Activated naive CD4-positive, alpha-beta T cell treated with Interleukin-2 at 50 U/mL for 16 hours (primary cell): ENCODE measurements around the gene TMEM39B.
A peak's percentile ranks its signal among the peaks of the same experiment; 100 is the strongest.
"Not testable (repeated sequence)": the region's sequence is repeated elsewhere in the genome, so short reads cannot be mapped to it uniquely, and the experiment has no call there.

Experiments used
- DNase-seq: peaks from one replicate; pipeline ENCODE4 v3.0.0-alpha.2; 2020

Gene TMEM39B

DNA sequence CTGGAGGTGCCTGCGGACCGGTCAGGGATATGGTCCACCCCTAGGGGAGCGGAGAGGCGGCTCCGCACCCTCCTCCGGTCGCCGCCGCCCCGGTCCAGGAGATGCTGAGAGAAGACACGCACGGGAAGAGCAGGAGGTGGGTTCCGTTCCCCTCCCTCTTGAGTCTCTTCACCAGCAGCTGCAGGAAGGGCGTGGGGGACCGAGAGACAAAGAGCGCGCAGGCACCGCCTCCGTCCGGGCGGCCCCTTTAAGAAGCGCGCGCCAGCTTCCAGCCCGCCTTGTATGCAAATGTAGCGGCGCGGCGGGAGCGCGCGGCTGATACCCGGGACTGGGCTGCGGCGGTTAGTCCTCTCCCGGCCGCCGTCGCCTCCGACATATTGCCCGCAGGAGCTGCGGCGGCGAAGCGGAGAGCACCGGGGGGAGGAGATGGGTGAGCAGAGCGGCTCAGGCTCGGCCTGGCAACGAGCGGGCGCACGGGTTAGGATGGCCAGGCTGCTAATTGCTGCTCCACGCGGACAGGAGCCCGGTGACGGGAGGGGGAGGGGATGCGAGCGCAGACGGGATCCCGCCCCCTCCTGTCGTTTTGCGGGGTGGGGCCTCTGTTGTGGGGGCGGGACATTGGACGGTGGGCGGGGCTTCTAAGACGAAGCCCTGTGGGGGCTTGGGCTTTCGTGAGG lies at the start of gene TMEM39B:
Gene TMEM39B, plus strand, starts transcription at position 318 of the 677 bp plus-strand sequence. Its CDS starts 109 bp downstream, at position 427.
- DNase-seq = peak; percentile 93

DNA sequence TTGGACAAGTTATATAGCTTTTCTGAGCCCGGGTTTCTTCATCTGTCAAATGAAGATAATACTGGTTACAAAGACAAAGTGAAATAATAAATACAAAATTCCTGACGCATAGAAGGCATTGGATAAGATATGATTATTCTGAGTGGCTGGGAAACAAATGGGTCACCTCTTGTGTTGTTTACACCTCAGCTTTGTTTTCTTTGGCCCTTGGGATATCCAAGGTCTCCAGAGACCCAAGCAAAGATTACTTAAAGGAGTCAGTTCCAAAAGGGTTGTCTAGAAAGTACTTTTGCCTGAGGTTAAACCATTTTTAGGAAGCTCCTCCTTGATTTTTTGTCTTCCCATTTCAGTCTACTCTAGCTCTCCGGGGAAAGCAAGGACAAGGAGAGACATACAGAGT lies 49.4 kb upstream of the TMEM39B start:
- DNase-seq = no peak

DNA sequence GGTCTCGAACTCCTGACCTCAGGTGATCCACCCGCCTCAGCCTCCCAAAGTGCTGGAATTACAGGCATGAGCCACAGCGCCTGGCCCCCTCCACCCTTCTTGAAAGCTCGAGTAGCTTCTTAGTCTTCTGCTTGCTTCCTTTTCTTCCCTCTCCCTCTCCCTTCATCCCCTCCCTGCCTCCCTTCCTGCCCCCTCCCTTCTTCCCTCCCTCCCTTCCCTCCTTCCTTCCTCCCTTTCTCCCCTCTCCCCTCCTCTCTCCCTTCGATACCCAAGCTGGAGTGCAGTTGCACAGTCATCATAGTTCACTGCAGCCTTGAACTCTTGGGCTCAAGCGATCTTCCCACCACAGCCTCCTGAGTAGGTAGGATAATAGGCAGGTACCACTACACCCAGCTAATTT lies 47.2 kb upstream of the TMEM39B start:
- no peak for DNase-seq

DNA sequence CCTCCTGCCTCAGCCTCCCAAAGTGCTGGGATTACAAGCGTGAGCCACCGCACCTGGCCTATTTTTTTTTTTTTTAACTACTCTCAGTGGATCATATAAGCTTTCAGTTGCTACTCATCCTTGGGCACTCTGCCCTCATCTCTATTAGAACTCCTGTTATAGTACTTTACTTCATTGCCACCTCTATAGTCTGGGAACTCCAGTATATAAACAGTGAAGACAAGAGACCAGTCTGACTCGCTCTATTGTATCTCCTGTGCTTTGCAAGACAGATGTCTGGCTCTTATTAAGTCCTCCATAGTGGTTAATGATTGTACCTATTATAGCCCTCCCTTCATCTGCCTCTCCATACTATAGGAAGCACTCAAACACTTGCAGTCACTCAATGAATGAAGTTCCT lies 44.0 kb upstream of the TMEM39B start:
- no peak for DNase-seq

DNA sequence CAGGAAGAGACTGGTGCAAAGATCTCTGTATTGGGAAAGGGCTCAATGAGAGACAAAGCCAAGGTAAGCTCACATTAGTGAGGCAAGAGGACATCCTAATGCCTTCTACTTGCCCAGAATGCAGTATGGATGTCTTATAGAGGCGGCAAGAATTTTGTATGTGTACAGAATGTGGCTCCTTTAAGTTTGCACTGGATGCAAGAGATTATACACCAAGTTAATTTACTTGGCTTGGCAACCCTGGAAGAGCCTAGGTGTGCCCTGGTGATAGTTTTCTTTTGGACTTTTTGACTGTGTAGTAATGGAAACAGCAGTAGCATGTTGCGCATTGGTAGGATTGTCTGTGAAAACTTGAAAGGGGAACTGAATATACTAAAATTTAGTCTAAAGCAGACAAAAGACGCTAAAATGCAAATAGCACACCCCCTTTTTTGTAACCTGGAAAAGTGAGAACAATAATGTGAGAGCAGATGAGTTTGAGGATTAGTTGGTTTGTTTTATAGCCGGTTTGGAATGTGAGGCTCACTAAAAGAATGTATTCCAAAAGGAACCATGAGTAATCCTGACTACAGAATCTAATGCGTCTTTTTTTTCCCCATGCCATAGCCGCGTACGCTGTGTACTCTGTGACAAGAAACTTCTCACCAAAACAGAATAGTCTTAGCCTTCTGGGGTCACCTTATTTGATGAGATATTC lies 41.0 kb upstream of the TMEM39B start:
- no peak for DNase-seq

DNA sequence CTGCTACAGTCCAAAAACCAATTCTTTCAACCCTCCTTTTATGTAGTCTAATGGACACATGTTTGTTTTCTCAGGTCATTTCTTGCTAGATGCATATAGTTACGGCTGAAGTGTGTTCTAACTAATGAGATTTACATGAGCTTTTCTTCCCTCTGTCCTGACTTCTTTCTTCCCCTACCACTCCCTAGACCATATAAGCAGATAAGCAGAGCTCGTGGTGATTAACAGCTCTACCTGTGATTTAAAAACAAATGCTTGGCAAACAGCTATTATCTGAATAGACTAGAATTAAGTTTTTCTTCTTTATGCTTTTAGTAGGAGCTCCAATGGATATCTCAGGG lies 40.5 kb upstream of the TMEM39B start:
- no peak for DNase-seq

DNA sequence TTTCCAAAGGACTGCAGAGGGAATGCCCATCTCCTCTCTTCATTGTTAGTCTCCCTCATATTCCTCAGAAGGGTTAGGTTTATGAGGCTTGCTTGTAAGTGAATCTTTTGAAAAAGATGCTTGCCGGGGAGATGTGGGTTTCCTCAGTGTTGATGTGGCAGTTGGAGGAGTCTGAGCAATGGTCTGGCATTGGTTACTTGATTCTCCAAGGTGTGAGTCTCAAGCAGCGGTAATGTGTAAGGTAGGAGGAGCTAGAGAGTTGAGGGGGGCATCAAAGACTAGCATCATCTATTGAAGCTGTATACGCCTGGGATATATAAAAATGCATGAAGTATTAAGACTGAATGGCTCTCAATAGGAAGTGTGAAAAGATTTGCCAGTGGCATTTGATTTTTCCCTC lies 37.6 kb upstream of the TMEM39B start:
- DNase-seq = no peak

DNA sequence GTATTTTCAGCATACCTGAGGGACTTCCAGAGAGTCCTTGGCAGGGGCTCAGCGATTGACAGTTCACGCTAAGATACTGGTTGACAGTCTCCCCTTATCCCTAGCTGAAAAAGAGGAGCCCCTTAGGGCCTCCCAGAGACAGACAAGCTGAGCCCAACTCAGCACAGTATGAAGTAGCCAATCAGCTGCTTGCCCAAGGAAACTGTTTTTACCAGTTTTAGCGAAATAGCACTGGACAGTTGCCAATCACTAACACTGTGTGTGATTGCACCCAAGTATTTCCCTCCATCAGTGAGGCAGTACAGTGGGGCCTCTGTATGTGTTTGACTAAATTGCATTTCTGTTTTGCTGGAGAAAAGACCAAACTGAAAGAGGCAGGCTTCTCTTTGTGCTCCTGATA lies 32.0 kb upstream of the TMEM39B start:
- DNase-seq = no peak

DNA sequence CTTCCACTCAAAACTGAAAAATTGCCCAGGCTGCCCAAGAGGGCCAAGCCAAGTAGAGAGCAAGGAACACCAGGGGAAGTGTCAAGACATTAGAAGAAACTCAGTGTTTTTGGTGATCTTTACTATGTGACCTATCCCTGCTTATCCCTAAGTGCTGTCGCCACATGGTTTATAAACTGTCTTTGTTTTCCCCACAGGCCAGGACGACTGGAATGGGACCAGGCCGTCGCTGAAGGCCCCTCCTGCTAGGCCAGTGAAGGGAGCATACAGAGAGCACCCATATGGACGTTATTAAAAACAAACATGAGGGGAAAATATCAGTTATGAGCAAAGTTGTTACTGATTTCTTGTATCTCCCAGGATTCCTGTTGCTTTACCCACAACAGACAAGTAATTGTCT lies 30.4 kb upstream of the TMEM39B start:
- no peak for DNase-seq

DNA sequence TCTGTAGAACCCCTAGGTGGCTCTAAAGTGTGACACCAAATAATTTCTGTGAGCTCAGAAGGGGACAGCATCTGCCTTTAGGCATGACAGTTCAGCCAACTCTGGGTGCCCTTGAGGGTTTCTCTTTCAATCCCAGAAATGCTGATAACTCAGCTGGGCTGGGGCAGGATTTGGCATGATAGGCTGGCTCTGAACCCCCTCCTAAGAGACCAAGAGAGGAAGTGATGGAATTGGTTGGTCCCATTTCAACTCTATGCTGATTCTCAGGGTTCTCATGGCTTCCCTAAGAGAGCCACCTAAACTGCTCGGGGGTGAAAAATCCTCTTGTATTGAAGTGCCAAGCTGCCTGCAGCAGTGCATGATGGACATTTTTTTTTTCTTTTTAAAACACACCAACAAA lies 28.5 kb upstream of the TMEM39B start:
- no peak for DNase-seq

DNA sequence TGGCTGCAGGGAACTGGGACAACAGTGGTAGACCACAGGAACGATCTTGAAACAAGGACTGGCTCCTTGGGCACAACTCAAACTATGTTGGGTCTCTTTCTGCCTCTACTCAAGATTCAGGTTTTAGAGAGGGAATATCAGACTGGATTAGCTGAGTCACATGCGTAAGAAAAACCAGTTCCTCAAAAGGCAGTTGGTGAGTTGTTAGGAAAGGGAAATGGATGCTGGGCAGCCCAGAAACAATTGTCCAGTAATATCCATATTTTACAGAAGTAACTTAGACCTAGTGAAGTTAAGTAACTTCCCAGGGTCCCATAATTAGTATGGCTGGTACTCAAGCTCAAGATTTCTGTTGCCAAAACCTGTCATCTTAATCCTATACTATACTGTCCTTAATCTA lies 27.0 kb upstream of the TMEM39B start:
- DNase-seq = no peak

DNA sequence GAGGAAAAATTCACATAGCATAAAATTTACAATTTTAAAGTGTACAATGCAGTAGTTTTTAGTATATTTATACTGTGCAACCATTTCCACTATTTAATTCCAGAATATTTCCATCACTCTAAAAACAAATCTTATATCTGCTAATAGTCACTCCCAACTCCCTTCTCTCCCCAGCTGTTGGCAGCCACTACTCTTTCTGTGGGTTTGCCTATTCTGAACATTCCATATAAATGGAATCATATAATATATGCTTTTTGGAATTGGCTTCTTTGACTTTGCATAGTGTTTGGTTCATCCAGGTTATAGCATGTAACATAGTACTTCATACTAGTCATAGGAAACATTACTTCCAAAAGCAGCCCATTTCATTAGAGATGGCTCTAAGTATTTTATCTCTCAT lies 25.0 kb upstream of the TMEM39B start:
- DNase-seq = no peak

DNA sequence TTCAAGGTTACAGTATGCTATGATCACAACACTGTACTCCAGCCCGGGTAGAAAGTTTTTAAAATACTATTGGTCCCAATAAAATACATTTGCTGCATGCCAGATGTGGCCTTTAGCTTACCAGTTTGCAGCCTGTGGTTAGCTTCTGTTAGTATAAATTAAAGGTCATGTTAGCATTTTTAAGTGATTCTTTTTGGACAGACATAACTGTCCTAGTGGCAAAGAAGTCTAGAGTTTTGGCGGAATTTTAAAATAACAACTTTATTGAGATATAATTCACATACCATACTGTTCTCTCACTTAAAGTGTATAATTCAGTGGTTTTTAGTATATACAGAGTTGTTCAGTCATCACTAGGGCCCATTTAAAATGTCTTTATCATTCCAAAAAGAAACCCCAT lies 24.3 kb upstream of the TMEM39B start:
- no peak for DNase-seq

DNA sequence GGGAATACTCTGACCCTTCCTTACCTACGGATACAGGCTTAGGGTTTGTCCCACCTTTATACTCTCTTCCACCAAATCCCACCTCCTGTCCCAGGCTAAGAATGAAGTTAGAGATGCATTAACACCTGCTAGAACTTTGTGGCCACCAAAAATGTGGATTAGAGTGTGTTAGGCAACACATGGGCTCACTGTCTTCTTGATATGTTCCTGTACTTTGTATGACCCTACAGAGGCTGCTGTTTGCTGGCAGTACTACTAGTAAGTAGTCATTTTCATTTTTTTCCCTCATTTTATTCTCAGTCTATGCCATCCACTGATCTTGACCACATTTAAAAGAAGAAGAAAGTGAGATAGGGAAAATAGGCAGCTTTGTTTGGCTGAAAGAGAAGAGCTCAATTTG lies 21.0 kb upstream of the TMEM39B start:
- DNase-seq = no peak

DNA sequence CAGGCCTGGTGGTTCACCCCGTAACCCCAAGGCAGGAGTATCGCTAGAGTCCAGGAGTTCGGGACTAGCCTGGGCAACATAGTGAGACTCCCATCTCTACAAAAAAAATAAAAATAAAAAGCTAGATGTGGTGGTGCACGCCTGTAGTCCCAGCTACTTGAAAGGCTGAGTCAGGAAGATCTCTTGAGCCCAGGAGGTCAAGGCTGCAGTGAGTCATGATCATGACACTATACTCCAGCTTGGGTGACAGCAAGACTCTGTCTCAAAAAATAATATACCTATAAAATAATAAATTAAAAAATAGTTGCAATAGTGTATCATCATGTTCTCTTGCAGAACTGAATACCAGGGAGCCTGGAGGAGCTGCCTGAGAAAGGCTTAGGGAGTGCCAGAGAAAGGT lies 19.9 kb upstream of the TMEM39B start:
- DNase-seq = no peak

DNA sequence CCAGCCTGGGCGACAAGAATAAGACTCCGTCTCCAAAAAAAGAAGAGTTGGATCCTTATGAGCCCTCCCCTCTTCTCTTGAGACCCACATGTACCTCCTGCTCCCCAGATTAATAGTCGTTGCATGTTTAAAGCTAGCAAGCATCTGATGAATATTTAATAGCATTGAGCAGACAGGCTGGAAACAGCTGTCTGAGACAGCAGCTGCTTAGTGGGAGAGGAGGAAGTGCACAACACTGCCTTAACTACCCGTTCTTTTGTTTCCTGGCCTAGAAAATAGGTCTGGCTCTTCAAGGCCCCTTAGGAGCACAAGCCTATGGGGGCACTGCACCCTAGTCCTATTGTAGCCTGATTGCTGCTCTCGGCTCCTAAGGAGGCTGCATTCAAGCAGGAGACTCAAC lies 17.3 kb upstream of the TMEM39B start:
- DNase-seq = no peak

DNA sequence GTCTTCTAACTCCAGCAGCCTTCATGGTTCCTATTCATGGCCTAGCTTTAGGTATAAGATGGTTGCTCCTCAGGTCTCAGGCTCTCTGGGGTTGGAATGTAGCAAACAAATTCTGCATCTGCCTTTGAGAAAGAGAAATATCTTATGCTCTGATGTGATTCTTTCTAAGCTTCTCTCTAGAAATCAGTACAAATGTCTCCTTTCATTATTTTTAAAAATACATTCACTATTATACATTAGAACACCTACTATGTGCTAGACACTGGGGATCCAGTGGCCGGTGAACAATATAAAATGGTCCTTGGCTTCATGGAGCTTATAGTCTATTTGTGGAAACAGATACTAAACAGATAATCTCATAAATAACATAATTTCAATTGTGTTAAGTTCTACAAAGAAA lies 16.1 kb upstream of the TMEM39B start:
- no peak for DNase-seq

DNA sequence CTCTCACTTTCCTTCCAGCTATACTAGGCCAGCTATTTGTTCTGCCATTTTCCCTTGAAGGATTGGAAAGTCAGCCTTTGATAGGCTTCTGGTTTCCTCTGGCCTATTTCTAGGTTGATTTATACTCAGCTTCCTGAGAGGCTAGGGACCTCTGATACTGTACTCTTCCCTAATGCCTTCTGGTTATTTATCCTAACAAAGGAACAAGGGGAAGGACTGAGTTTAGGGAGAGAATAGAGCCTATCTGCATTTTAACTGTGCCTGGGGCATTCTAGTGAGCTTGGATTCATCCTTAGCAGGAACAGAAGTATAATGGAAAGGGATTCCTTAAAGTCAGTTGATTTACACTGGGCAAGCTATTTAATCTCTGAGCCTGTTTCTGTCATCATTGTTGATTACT lies 11.8 kb upstream of the TMEM39B start:
- DNase-seq = no peak

DNA sequence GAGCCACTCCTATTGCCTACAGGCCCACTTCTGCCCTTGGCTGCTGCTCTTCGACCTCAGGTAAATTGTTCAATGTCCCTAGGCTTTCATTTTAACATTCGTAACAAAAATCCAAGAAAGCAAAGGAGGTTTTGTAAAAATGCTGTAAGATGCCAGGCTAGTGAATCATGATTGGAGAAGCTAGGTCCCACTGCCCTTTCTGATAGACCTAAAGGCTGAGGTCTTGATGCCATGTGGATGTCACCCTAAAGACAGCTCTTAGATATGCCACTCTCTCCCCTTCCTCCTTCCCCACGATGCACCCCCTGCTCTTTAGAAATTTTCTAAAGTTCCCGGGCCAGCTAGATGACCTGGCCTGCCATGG lies 9.9 kb upstream of the TMEM39B start:
- DNase-seq = no peak

DNA sequence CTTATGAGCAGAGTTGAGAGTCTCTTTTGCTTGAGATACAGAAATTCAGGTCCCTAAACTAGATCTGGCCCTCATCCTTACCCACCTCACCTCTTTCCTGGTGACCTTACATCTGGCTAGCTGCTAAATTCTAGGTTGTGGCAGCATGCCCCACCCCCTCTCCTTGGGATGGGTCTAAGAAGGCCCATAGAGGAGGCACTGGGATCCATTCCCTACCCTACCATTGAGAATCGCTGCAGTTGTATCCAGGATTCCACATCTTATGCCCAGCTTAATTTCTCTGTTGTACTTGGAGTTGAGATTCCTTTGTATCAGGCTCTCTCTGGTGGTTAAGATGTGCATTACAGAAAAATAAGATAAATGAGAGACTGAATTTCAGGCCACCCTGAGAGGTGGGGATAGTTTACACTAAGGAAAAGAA lies 9.5 kb upstream of the TMEM39B start:
- DNase-seq = no peak

DNA sequence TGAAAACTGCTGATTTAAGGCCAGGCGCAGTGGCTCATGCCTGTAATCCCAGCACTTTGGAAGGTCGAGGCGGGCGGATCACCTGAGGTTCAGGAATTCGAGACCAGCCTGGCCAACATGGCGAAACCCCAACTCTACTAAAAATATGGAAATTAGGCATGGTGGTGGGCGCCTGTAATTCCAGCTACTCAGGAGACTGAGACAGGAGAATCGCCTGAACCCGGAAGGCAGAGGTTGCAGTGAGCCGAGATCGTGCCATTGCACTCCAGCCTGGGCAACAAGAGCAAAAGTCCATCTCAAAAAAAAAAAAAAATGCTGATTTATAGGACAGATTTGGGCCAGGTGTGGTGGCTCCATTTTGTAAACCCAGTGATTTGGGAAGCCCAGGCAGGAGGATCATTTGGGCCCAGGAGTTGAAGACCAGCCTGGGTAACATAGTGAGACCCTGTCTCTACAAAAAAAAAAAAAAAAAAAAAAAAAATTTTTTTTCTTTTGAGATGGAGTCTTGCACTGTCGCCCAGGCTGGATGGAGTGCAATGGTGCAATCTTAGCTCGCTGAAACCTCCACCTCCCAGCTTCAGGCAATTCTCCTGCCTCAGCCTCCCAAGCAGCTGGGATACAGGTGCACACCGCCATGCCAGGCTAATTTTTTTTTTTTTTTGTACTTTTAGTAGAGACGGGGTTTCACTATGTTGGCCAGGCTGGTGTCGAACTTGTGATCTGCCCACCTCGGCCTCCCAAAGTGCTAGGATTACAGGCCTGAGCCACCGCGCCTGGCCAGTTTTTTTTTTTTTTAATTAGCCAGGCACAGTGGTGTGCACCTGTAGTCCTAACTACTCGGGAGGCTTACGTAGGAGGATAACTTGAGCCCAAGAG lies 6.9 kb upstream of the TMEM39B start:
- not testable (repeated sequence) for DNase-seq

DNA sequence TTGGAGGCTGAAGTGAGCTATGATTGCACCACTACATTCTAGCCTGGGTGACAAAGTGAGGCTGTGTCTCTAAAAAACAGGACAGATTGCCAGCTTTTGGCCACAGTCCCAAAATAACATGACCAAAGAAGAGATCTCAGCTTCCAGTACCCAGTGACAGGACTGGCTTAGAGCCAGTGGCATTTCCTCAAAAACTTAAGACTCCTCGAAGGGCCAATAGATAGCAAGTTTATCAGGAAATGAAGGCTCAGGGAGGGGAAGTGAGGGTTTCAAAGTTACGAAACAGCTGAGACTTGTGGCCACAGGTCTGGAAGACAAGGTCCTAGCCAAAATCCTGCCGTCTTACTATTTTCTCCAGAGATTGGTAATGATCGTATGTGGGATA lies 6.3 kb upstream of the TMEM39B start:
- DNase-seq = no peak

DNA sequence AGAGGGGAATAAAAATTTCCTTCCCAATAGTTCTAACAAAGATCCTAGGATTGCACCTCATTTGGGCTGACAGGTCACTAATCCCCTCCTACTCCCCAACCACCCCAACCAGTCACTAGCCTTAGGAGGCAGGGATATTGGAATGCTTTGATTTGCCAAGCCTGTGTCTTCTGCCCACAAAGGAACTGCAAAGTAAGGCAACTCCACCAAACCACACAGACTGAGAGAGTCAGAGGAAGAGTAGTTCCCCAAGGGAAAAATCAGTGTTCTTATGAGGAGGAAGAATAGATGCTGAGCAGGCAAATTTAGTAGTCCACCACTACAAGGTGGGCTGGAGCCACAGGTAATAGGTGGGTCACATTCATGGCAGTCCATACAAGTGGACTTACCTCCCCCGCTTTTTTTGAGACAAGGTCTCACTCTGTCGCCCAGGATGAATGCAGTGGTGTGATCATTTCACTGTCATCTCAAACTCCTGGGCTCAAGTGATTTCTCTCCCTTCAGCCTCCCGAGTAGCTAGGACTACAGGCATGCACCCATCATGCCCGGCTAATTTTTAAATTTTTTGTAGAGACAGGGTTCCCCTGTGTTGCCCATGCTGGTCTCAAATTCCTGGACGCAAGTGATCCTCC lies 3.7 kb upstream of the TMEM39B start:
- no peak for DNase-seq
